Ramos (cell line): Measurements from ENCODE around the gene SLC35E1.

ENCODE experiments used
- in situ Hi-C: fragments of 300-500 bp; cut with MboI; formaldehyde crosslinking; loops from one replicate; pipeline ENCODE4 v1.14.3; 2022; ENCODE audit warnings: low sequenced_read_pairs; ENCODE audit not compliant: unreplicated experiment

SLC35E1 gene

DNA sequence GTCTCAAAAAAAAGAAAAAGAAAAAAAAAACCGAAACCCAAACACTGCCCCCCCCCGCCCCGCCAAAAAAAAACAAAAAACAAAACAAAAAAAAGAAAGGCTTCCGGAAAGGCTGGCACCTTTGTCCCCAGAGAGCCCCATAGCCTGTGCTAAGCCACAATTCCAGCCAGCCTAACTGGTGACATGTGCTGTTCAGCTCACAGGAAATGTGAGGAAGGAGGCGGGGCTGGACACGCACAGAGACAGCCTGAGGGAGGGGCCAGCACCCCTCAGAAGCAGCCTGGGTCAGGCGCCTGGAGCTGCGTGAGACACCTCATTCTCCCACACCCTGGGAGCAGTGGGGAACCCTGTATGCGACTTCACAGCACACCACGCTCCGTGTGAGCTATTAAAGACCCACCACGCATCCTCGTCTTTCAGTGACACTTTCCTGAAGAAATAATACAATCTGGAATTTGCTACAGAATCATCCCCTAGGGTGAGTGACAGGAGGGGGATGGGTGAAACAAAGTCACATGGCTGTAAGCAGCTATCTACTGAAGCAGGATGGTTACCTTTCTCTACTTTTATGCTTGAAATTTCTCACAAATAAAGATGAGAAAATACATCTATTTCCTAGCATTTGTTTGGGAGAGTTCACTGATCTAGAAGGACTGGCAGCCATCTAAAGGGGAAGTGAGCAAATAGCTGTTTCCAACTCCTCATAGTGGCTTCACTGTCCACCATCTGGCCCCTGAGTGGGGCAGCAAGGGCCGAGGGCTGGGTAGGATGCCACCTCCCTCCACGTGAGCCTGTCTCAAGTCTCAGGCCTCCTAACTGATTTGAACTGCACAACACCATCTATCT is 12.3 kb upstream of the SLC35E1 start:
- in situ Hi-C loops = no loop called here

DNA sequence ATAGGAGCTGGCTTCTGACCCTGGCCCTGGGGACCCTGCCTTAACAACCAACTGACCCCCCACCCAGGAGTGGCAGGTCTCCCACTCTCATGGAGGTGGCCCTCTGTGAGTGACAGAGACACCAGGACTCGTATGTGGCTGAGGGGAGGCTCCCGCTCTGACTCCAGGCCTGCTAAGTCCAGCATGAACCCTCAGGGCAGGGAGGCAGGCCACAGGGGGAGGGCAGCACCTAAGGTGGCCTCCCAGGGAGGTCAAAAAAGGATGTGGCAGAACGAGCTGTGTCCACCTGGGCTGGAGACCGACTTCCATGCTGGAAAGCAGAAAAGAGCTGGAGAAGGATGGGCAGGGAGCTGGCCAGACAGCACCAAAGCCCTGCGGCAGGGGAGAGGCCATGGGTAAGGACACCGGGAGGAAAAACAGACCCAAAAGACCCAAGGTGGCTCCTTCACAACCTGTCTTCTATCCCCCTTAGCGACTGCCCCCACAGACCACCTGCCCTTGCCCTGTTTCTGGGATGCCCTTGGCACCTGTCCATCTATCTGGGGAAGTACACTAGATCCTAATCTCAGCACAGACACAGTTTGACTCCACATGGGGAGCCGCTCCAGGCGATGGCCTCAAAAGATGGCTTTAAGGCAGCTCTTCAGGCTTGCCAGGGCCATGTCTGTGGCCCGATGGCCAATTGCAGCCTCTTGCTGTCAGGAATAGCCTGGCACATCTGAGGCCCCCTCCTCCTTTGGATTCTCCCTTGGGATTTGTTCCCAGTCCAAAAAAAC is 10.5 kb upstream of the SLC35E1 start:
- in situ Hi-C loops = no loop called here

DNA sequence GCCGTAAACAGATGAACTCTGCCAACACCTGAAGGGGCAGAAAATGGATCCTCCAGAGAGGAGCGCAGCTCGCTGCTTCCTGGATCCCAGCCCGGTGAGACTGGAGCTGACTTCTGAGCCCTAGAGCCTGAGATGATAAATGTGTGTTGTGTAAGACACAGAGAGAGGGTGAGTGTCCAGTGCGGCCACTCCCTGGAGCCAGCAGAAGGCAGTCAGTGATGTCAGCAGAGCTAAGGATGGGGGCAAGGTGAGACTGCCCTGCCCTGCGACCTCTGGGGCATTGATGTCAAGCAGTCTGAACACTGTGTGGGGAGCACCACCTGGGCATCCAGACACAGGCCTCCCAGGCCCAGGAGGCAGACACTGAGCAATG is 9.7 kb upstream of the SLC35E1 start:
- in situ Hi-C loops = no loop called here

DNA sequence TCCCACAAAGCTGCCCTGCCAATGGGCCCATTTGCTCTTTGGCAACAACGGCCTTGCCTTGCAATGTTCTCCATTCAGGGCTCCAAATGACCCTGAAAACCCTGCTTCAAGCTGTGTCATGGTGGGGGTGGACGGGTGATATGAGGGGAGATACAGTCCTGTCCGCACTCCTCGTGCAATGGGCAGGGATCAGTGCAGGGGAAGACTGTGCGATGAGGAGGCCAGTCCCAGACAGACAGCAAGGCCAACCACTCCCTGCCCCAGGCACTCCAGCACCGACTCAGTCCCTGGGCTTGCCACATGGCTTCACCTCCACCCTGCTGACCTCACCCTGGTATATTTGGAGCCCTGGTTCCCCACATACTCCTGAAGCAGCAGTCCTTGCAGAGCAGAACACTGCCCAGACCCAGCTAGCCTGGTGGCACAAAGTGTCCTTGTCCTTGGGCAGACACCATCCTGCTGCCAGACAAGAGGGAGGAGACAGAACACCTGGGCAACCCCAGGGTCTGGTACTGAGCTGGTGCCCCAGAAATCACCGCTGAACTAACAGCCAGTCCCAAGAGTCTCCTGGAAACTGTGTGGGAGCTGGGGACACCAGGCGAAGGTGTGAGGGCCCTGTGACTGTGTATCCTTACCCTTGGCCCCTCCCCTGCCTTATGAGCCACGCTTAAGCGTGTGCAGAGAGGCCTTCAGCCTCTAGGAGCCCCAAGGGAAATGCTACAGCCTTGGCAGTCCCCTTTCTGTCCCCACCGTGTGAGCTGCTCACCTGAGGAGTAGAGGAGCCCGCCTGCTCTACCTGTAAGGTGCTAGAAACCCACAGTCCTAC is 9.1 kb upstream of the SLC35E1 start:
- in situ Hi-C loops = no loop called here

DNA sequence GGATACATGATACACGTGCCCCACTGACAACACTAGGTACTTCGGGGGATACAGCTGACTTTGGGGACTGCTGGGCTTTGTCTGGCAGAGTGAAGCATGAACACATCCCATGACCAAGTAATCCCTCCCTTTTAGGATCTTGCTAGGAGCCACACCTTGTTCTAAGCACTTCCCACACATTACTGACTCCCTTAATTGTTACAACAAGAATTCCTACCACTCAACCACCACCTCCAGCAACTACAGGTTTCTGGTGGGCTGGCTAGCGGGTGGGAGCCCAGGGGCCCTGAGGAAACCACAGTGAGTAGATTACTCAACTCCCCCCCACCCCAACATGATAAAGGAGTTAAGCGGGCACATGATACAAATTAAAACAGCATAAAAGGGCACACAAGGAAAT is 7.2 kb upstream of the SLC35E1 start:
- in situ Hi-C loops = no loop called here

DNA sequence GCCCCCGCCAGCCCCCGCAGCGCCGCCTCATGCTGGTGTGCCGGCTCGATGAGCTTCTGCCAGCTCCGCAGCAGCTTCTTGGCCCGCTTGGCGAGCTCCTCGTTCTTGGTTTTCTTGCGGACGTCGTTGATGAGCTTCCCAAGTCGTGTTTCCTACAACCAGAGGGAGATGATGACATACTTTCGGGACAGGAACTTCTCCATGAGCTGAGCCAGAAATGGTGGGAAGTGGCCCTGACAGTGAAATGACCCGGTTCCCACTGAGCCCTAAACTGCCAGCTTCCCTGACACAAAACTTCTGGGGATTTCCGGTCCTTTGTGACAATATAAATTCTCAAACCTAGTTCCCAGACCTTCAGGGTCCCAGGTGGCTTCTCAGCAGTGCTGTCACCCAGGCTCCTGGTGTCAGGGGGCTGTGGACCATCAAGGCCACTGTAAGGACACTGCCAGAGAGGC is 5.3 kb upstream of the SLC35E1 start:
- in situ Hi-C loops = no loop called here

DNA sequence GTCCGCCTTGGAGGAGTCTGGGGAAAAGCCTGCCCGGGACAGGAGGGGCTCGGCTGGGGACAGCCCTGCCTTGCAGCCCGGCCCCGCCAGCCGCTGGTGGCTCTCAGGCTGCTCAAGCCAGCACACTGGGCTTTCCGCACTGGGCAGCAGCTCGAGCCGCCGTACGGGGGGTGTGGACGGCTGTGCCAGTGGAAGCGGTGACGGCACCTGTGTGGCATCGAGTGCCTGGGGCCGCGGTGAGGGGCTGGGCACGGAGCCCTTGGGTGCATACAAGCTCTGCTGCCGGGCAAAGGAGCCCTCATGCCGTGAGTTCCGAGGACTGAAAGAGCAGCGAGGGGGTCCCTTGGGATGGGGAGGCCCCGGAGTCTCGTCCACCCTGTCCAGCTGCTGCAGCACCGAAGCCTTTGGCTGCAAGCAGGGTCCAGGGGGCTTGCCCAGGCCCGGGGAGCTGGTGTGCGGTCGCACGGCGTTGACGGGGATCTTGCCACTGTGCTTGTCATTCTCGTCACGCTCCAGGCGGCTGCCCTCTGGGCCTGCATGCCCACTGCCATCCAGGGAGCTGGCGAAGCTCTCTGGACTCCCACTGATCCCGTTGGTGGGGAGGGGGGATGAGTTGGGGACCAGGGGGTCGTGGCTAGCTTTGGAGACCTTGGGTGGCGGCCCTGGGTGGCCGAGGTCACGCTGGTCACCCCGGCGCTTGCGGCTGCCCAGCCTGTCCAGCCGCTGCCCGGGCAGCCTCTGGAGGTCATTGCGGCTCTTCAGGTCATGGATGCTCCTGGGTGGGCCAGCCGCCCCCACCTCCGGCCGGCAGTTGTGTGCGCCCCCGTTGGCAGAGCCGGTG is 4.7 kb upstream of the SLC35E1 start:
- in situ Hi-C loops = no loop called here

DNA sequence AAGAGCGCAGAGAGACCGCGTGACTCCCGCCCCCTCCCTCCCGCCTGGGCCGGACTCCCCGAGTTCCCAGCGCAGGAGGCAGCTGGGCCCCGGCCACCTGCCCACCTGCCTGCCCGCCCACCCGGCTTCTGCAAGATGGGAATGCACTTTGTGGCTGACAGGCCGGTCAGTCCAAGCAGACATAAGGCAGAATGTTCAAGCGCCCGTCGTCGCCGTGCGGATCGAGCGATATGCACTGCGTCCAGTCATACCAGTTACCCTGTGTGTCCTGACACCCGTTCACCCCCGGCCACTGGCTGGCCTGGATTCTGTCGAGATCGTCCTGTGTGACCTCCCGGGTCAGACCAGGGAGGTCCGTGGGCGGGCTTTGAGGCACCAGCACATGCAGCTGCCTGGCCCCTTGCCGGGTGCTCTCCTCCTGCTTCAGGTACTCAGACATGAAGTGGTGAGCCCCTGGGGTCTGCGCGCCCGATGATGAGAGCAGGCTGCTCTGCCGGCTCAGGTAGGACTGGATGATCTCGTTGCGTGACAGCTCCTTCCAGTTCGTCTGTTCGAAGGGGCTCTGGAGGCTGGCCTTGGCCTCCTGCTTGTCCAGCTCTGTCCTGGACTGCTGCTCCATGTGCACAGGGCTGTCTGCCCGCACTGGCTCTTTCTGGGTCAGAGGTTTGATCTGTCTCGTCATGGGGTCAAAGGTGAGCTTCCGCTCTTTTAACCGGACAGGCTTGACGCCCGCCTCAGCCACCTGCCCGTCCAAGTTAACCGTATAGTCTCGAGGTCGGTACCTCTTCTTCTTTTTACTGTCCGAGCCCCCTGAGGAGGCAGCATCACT is 3.9 kb upstream of the SLC35E1 start:
- in situ Hi-C loops = no loop called here

DNA sequence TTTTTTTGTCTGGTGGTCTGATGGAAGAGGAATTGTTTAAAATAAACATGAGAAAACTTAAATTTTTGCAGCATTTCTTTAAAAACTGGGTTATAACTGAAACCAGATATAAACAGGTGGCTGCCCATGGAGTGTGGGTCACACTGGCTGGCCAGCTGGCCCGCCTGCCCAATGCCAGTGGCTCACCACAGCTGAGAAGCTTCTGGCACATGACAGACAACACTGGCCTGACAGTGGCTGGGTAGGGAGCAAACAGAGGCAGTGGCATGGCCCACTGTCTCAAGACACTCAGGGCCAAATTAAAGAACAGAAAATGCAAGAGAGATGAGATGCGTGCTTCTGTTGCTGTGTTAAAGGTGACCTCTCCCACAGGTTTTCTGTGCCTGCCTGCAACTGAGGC is 3.1 kb upstream of the SLC35E1 start:
- in situ Hi-C loops = no loop called here

DNA sequence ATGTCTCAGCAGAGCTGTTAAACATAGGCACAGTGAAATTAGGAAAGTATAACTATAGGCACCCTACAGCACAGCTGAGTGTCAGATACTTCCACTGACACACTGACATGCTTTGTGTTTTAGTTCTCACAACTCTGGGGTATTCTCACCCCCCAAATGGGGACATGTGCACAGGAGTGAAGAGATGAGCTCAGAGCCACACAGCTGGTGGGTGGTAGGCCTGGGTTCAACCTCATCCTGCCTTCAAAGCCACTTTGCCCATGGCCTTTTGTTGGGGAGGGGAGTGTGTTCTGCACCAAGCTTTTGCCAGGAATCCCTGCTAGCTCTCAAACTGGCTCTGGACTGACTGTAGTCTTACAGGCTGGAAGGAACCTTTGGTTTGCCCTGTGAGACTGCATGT is 1.7 kb upstream of the SLC35E1 start:
- in situ Hi-C loops = no loop called here

DNA sequence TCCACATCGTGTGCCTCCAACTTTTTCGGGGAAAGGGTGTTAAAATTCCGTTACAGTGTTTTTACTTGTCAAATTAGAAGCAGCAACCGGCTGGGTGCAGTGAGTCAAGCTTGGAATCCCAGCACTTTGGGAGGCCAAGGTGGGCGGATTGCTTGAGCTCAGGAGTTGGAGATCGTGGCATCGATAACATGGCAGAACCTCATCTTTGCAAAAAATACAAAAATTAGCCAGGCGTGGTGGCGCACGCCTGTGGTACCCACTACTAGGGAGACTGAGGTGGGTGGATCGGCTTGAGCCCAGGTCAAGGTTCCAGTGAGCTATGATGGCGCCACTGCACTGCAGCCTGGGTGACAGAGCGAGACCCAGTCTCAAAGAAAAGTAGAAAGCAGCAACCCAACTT is 1.1 kb upstream of the SLC35E1 start:
- in situ Hi-C loops = no loop called here

DNA sequence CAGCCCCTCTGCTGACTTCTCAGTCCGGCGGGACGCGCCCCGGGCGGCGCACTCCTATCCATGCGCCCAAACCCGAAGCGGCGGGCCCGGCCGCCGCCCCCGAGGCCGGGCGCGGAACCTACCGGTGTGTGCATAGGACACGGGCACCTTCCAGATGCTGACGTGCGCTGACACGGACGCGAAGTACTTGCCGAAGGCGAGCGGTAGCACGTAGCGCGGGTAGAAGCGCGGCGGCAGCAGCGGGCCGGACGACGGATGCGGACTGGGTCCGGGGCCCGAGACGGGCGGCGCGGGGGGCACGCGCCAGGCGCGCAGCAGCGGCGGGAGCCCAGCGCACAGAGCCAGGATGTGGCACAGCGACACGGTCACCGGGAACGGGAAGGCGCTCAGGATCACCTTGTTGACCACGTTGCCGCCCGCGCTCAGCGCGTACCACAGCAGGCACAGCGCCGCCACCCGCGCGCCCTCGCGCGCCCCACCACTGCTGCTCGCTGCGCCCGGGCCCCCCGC is 338 bp downstream of the SLC35E1 start:
- in situ Hi-C loops = no loop called here

DNA sequence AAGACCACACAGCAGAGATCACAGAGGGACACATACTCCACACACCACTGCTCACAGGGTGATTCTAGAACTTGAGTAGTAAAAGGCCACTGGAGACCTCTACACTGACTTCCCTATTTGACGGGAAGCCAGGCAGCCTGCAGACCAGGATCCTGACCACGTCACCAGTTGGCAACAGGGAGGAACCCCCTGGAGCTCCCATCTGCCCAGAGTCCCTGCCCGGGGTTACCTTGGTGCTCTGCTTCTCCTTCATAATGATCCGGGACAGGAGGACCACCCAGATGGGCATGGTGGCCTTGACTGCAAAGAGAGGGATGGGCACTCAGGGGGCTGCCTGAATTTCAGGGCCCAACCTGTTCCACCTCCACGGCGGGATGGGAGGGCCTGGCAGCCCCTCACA is 932 bp downstream of the SLC35E1 start:
- in situ Hi-C loops = no loop called here

DNA sequence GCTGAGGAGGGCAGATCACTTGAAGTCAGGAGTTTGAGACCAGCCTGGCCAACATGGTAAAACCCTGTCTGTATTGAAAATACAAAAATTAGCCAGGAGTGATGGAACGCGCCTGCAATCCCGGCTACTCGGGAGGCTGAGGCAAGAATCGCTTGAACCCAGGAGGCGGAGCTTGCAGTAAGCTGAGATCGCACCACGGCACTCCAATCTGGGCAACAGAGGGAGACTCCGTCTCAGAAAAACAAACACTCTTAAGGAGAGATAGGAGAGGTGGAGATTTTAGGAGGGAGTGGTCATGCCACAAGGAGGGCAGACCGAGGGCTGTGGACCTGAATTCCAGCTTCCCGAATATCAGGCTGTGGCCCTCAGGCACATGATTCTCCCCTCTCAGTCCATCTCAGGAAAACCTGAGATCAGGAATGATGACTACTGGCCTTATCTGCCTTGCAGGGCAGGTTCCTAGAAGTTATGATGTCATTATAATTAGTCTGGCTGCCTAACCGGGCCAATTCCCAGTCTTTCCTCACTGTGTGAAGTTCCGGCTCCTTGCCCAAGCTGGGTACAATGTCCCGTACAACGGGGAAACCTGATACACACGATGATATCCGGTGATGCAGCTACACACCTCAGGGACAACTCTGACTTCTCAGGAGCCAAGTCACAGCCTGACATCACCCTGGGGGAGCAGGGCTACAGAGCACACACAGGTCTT is 2.5 kb downstream of the SLC35E1 start:
- in situ Hi-C loops = no loop called here

DNA sequence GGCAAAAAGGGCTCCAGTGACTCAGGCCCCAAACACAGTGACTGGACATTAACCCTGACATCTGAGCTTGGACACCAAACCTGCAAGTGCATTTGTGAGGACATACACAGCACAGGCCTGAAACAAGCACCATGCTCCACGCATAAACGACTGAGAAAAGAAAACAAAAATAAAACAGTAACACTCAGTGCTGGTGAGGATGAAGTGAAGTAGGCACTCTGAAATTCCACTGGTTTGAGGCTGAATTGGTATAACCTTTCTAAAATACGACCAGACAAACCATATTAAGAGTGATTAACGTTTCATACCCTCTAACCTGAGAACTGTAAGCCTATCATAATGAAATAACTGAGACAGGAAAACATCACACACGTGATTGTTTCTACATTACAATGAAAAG is 5.5 kb downstream of the SLC35E1 start:
- in situ Hi-C loops = no loop called here

DNA sequence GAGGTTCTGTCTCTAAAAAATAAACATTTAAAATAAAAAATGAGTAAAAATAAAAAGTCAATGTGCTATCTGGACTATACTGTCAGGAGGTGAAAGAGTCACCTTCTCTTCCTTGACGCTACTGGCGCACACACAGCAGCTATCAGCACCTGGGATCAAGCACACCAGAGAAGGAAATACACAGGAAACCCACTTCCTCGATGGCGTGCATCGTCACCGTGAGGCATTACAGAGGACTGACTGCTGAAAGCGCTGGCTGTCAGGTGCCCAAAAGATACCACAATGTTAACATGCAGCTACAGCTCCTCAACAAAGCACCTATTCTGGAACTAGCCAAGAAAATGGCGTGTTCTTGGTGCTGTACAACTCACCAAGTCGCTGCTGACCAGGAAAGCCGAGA is 6.1 kb downstream of the SLC35E1 start:
- in situ Hi-C loops = no loop called here

DNA sequence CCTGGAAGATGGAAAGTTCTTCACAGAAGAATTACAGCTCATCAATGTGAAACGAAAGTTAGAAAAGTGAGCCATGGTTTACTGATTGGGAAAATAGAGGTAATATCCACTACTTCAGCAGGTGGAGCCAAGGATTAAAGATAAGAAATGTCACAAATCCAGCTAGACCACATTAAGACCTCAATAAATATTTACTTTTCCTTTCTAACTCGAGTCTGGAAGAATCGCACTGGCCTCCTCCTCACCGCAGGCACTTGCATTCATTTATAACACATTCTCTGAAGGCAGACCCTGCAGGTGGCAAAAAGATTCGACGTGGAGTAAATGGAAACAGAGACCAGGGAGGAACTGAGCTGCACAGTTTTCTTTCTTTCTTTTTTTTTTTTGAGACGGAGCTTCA is 7.4 kb downstream of the SLC35E1 start:
- in situ Hi-C loops = no loop called here

DNA sequence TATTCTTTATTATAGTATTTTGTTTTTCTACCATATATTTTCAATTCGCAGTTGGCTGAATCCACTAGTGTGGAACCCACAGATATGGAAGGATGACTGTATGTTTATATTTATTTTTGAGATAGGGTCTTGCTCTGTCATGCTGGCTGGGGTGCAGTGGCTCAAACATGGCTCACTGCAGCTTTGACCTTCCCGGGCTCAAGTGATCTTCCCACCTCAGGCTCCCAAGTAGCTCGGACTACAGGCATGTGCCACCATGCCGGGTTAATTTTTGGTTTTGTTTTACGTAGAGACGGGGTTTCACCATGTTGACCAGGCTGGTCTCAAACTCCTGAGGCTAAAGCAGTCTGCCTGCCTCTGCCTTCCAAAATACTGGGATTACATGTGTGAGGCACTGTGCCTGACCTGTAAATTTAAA is 9.6 kb downstream of the SLC35E1 start:
- in situ Hi-C loops = no loop called here
